A673 (cell line): ENCODE measurements around the gene OR12D1. TPM values are rescaled to one million over a fixed set of nuclear protein-coding genes. Genes with fewer than 3 reads are reported as not detected.

Experiments used
- BruUV-seq: library from RNA; stranded (reverse); fragments of 400-500 nt; replicated peaks from 2 replicates; lab custom pipeline; 2021; lab: Mats Ljungman, UMichigan
- CTCF ChIA-PET: fragments of 300-600 bp; sonication (Branson Sonifier 250); formaldehyde crosslinking; loops from one replicate; lab custom pipeline; 2022; ENCODE audit warnings: antibody characterized with exemption; lab: Charles Lee
- POLR2A ChIA-PET: fragments of 300-600 bp; sonication (Branson Sonifier 250); formaldehyde crosslinking; loops from one replicate; lab custom pipeline; 2022; ENCODE audit warnings: antibody characterized with exemption; ENCODE audit not compliant: low non-redundant PET; lab: Charles Lee
- DNase-seq: peaks from one replicate; pipeline ENCODE4 v3.0.0-alpha.2; 2015; ENCODE audit warnings: low spot score
- H3K27ac ChIP-seq: fragments of 200-600 bp; sonication (generic); 2 replicates; pipeline ENCODE4 v1.5.1; 2016; ENCODE audit warnings: mixed run types, low read depth, mild to moderate bottlenecking, mixed read lengths, antibody characterized with exemption, low read length; ENCODE audit not compliant: poor library complexity, severe bottlenecking
- H3K27me3 ChIP-seq: fragments of 200-600 bp; sonication (generic); replicated peaks from 2 replicates; pipeline ENCODE4 v1.6.1; 2017; ENCODE audit warnings: mixed run types, low read depth, mild to moderate bottlenecking, mixed read lengths, antibody characterized with exemption, low read length; ENCODE audit not compliant: insufficient read depth, poor library complexity
- H3K36me3 ChIP-seq: fragments of 200-600 bp; sonication (generic); 2 replicates; pipeline ENCODE4 v1.6.1; 2016; ENCODE audit warnings: mixed run types, mild to moderate bottlenecking, mixed read lengths, antibody characterized with exemption, low read length; ENCODE audit not compliant: insufficient read depth, poor library complexity, severe bottlenecking
- H3K4me1 ChIP-seq: fragments of 200-600 bp; sonication (generic); 2 replicates; pipeline ENCODE4 v1.6.1; 2017; ENCODE audit warnings: mixed run types, mild to moderate bottlenecking, mixed read lengths, antibody characterized with exemption, low read length; ENCODE audit not compliant: insufficient read depth, poor library complexity, severe bottlenecking
- H3K4me3 ChIP-seq: fragments of 200-600 bp; sonication (generic); 2 replicates; pipeline ENCODE4 v1.5.1; 2016; ENCODE audit warnings: low read depth, mixed run types, mild to moderate bottlenecking, mixed read lengths, low read length; ENCODE audit not compliant: poor library complexity, severe bottlenecking
- H3K9me3 ChIP-seq: fragments of 200-600 bp; sonication (generic); 2 replicates; pipeline ENCODE4 v1.6.1; 2016; ENCODE audit warnings: mixed run types, low read depth, mild to moderate bottlenecking, mixed read lengths, antibody characterized with exemption, low read length; ENCODE audit not compliant: poor library complexity, severe bottlenecking
- EZH2 ChIP-seq: fragments of 200-600 bp; sonication (generic); IDR thresholded peaks from 2 replicates; pipeline ENCODE4 v1.6.1; 2017; ENCODE audit warnings: borderline replicate concordance, low read depth, mild to moderate bottlenecking, mixed read lengths, antibody characterized with exemption, low read length; ENCODE audit not compliant: poor library complexity, severe bottlenecking
- intact Hi-C: fragments of 100-400 bp; cut with micrococcal nuclease; formaldehyde crosslinking; loops from one replicate; pipeline ENCODE4 v1.10.0; 2022; ENCODE audit not compliant: unreplicated experiment
- total RNA-seq: library from RNA; stranded (reverse); gene quantifications from 2 replicates; pipeline ENCODE4 v1.2.3, GENCODE V29; 2021
- TF ChIP-seq, protein P1 (sequence below): fragments of 300-800, 200-600 bp; sonication (generic); conservative IDR thresholded peaks from 2 replicates; pipeline ENCODE4 v1.5.1; 2017; ENCODE audit warnings: low read depth, mild to moderate bottlenecking, antibody characterized with exemption, low read length, moderate library complexity, mixed read lengths

The OR12D1 gene
- total RNA-seq, 1 experiment from 2014 or later = not detected

DNA sequence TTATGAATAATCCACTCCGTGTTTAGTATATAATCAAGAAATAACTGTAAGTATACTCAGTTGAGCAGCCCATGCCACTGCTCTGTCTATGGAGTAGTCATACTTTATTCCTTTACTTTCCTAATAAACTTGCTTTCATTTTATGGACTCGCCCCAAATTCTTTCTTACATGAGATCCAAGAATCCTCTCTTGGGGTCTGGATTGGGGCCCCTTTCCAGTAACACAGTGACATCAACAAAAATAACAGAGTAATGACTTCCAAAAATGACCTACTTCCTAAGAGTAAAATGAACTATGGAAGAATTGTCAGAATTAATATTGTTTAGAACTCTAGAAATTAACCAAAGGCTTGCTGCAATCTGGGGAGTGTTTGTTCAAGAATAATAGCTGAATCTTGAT lies 51.1 kb downstream of the OR12D1 start:
- intact Hi-C loops = no loop called here
- TF ChIP-seq, protein P1, sequence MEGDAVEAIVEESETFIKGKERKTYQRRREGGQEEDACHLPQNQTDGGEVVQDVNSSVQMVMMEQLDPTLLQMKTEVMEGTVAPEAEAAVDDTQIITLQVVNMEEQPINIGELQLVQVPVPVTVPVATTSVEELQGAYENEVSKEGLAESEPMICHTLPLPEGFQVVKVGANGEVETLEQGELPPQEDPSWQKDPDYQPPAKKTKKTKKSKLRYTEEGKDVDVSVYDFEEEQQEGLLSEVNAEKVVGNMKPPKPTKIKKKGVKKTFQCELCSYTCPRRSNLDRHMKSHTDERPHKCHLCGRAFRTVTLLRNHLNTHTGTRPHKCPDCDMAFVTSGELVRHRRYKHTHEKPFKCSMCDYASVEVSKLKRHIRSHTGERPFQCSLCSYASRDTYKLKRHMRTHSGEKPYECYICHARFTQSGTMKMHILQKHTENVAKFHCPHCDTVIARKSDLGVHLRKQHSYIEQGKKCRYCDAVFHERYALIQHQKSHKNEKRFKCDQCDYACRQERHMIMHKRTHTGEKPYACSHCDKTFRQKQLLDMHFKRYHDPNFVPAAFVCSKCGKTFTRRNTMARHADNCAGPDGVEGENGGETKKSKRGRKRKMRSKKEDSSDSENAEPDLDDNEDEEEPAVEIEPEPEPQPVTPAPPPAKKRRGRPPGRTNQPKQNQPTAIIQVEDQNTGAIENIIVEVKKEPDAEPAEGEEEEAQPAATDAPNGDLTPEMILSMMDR = no peak
- no peak for TF ChIP-seq EZH2
- BruUV-seq = no TSS peak
- ChIA-PET CTCF (no interaction called here), POLR2A (no interaction called here)
- no peaks in the 10 kb centered on the region for H3K4me1 ChIP-seq
- no peaks in the 10 kb centered on the region for H3K9me3 ChIP-seq
- no peak overlapping the region for H3K4me3 ChIP-seq
- no peaks in the 10 kb centered on the region for H3K36me3 ChIP-seq
- DNase-seq = no peak
- no peak overlapping the region for H3K27ac ChIP-seq
- peaks cover 60% of the 10 kb centered on the region for H3K27me3 ChIP-seq

DNA sequence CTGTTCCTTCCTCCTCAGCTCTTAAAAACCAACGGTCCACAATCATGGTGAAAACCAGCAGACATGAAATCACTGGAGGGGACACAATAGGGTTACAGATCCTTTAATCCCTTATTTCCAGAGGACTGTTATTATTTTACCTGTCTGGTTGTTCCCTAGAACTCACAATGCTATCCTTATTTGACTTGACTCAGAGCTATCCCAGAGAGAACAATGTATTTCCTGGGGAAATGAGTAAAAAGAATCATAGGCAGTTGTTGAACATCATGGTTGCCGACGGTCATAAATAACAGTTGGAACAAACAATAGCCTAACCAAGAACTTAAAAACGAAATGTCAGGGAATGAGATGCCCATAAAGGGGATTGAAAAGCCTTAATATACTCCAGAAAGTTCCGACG lies 51.5 kb downstream of the OR12D1 start:
- TF ChIP-seq, protein P1 = no peak
- TF ChIP-seq EZH2 = no peak
- Histone ChIP-seq H3K36me3 (no peaks in the 10 kb centered on the region), H3K4me1 (no peaks in the 10 kb centered on the region), H3K4me3 (no peak overlapping the region), H3K27me3 (peaks cover 60% of the 10 kb centered on the region), H3K27ac (no peak overlapping the region), H3K9me3 (no peaks in the 10 kb centered on the region)
- ChIA-PET CTCF (no interaction called here), POLR2A (no interaction called here)
- BruUV-seq = no TSS peak
- no peak for DNase-seq
- intact Hi-C loops = no loop called here

Other genes with a start within 250 kb of the OR12D1 start
- gene OR2J2, start 244.0 kb upstream of the OR12D1 start, total RNA-seq = not detected in 2 replicates
- gene OR14J1, start 113.2 kb upstream of the OR12D1 start, total RNA-seq = not detected in 2 replicates
- gene OR5V1, start 46.1 kb upstream of the OR12D1 start, total RNA-seq = not detected in 2 replicates
- not detected in 2 replicates for gene OR12D3, start 39.6 kb upstream of the OR12D1 start, total RNA-seq
- not detected in 2 replicates for gene OR12D2, start 19.3 kb upstream of the OR12D1 start, total RNA-seq
- not detected in 2 replicates for gene OR10C1, start 24.4 kb downstream of the OR12D1 start, total RNA-seq
- not detected in 2 replicates for gene OR11A1, start 42.1 kb downstream of the OR12D1 start, total RNA-seq
- not detected in 2 replicates for gene OR2H1, start 42.2 kb downstream of the OR12D1 start, total RNA-seq
- gene MAS1L, start 73.0 kb downstream of the OR12D1 start, total RNA-seq = not detected in 2 replicates
- not detected in 2 replicates for gene UBD, start 144.8 kb downstream of the OR12D1 start, total RNA-seq
- not detected in 2 replicates for gene OR2H2, start 170.2 kb downstream of the OR12D1 start, total RNA-seq
- gene GABBR1, start 218.3 kb downstream of the OR12D1 start, total RNA-seq = 72.4 and 81.3 TPM in 2 replicates
- gene MOG, start 242.2 kb downstream of the OR12D1 start, total RNA-seq = not detected in 2 replicates